K562 (cell line): ENCODE results near the gene TSHB. TPM values are rescaled to one million over a fixed set of nuclear protein-coding genes. Genes with fewer than 3 reads are reported as not detected.

Experiments used
- ATAC-seq: fragments of 200-7000 bp; cut with Tn5 transposase; 3 replicates; pipeline ENCODE4 v1.9.1; 2020; ENCODE audit warnings: moderate library complexity
- BruUV-seq: library from RNA; stranded (reverse); fragments of 400-500 nt; replicated peaks from 2 replicates; lab custom pipeline; 2021; lab: Mats Ljungman, UMichigan
- CTCF ChIA-PET: fragments of 300-600 bp; formaldehyde crosslinking; extraction: SDS; loops from one replicate; lab custom pipeline; 2021; ENCODE audit warnings: low intra/inter-chr PET ratio; lab: Yijun Ruan, JAX
- POLR2A ChIA-PET: fragments of 300-600, 350-650 bp; sonication (Branson Sonifier 250); formaldehyde crosslinking; extraction: SDS; loops from one replicate; lab custom pipeline; 2021; ENCODE audit warnings: antibody characterized with exemption, inconsistent platforms; lab: Yijun Ruan, JAX
- DNase-seq, 4 experiments: peaks; one replicate each; pipeline versions ENCODE4 v3.0.0 to v3.0.0-alpha.2; 2011 to 2018; ENCODE audit warnings: low spot score in 3 of 4, mixed read lengths in 3 of 4; ENCODE audit errors: extremely low read depth in 1 of 4
- FAIRE-seq: peaks from 2 replicates; lab custom pipeline; 2011; peaks lifted over from hg19 to GRCh38; lab: Jason Lieb, UNC
- H2AFZ ChIP-seq: 2 replicates; pipeline ENCODE4 v1.6.0; 2011; ENCODE audit warnings: low read depth, low read length, control low read depth, inconsistent platforms
- H3K27ac ChIP-seq: fragments of 200-600 bp; 3 replicates; pipeline ENCODE4 v1.8.0; 2011; ENCODE audit warnings: low read depth, mild to moderate bottlenecking, control low read depth, inconsistent platforms, low read length, moderate library complexity, mixed read lengths; ENCODE audit errors: extremely low read depth
- H3K27me3 ChIP-seq, 2 experiments: fragments of 300-600 bp in 1 of 2; 2 replicates in 1 of 2; 3 replicates in 1 of 2; pipeline versions ENCODE4 v1.6.0 to v1.8.0; 2011; ENCODE audit warnings: inconsistent platforms in 2 of 2, low read length in 2 of 2, mild to moderate bottlenecking in 1 of 2, mixed read lengths in 1 of 2, moderate library complexity in 1 of 2; ENCODE audit not compliant: control insufficient read depth in 2 of 2, insufficient read depth in 2 of 2
- H3K36me3 ChIP-seq: fragments of 300-600 bp; 3 replicates; pipeline ENCODE4 v1.8.0; 2011; ENCODE audit warnings: mild to moderate bottlenecking, low read length, inconsistent platforms; ENCODE audit not compliant: control insufficient read depth, insufficient read depth
- H3K4me1 ChIP-seq, 2 experiments: fragments of 200-600 bp in 1 of 2; replicated peaks in 1 of 2; 2 replicates in 1 of 2; 3 replicates in 1 of 2; pipeline versions ENCODE4 v1.5.1 to v1.8.0; 2011; ENCODE audit warnings: inconsistent platforms in 2 of 2, low read length in 2 of 2, mild to moderate bottlenecking in 1 of 2, mixed read lengths in 1 of 2, moderate library complexity in 1 of 2; ENCODE audit not compliant: control insufficient read depth in 2 of 2, insufficient read depth in 2 of 2
- H3K4me2 ChIP-seq: 2 replicates; pipeline ENCODE4 v1.6.1; 2011; ENCODE audit warnings: low read length, control low read depth, inconsistent platforms, mixed read lengths; ENCODE audit not compliant: insufficient read depth
- H3K4me3 ChIP-seq: fragments of 200-600 bp; sonication (generic), shearing (Covaris generic); 2 replicates; pipeline ENCODE4 v1.5.1; 2016; ENCODE audit warnings: control low read depth, inconsistent platforms
- H3K79me2 ChIP-seq: fragments of 200-600 bp; 3 replicates; pipeline ENCODE4 v1.8.0; 2011; ENCODE audit warnings: low read length, inconsistent platforms; ENCODE audit not compliant: control insufficient read depth, insufficient read depth
- H3K9ac ChIP-seq, 2 experiments: 2 replicates each; pipeline versions ENCODE4 v1.6.0 to v1.6.1; 2011; ENCODE audit warnings: low read depth in 2 of 2, low read length in 2 of 2, control low read depth in 1 of 2, inconsistent platforms in 1 of 2, mild to moderate bottlenecking in 1 of 2, mixed read lengths in 1 of 2; ENCODE audit not compliant: insufficient read depth in 1 of 2
- H3K9me1 ChIP-seq: one replicate; pipeline ENCODE4 v1.6.0; 2011; ENCODE audit warnings: inconsistent platforms, mild to moderate bottlenecking, low read length, moderate library complexity; ENCODE audit not compliant: control insufficient read depth, insufficient read depth
- H3K9me3 ChIP-seq: replicated peaks from 2 replicates; pipeline ENCODE4 v1.5.1; 2011; ENCODE audit warnings: low read depth, low read length, inconsistent platforms; ENCODE audit not compliant: control insufficient read depth, insufficient read depth
- H4K20me1 ChIP-seq: replicated peaks from 2 replicates; pipeline ENCODE4 v1.6.1; 2011; ENCODE audit warnings: low read length, inconsistent platforms, mixed read lengths; ENCODE audit not compliant: control insufficient read depth, insufficient read depth
- CC2D1A ChIP-seq: fragments of 450-650 bp; IDR thresholded peaks from 2 replicates; pipeline ENCODE4 v1.6.1; 2017; ENCODE audit warnings: mild to moderate bottlenecking
- JUNB ChIP-seq: fragments of 450-650 bp; formaldehyde crosslinking; conservative IDR thresholded peaks from 2 replicates; pipeline ENCODE4 v1.4.0; 2020; ENCODE audit warnings: mild to moderate bottlenecking
- MCM5 ChIP-seq: fragments of 450-650 bp; IDR thresholded peaks from 2 replicates; pipeline ENCODE4 v1.6.1; 2016; ENCODE audit warnings: low read depth
- TSC22D4 ChIP-seq: fragments of 450-650 bp; IDR thresholded peaks from 2 replicates; pipeline ENCODE4 v1.6.1; 2016; ENCODE audit warnings: missing genetic modification characterization, missing biosample characterization, control low read depth
- ZNF174 ChIP-seq: fragments of 250-450 bp; sonication (Bioruptor Pico); IDR thresholded peaks from 2 replicates; pipeline ENCODE4 v1.4.0; 2020; ENCODE audit warnings: mild to moderate bottlenecking
- ZNF212 ChIP-seq: fragments of 450-650 bp; formaldehyde crosslinking; IDR thresholded peaks from 2 replicates; pipeline ENCODE4 v1.4.0; 2020; ENCODE audit warnings: mild to moderate bottlenecking
- ZNF717 ChIP-seq: fragments of 250-450 bp; sonication (Bioruptor Pico); IDR thresholded peaks from 2 replicates; pipeline ENCODE4 v1.5.0; 2021
- WGBS: fragments of 100-300 bp; shearing (Covaris generic); methylation state at CpG from one replicate; pipeline ENCODE4 v1.1.6; 2016; ENCODE audit warnings: low coverage, mixed read lengths; ENCODE audit not compliant: insufficient coverage; ENCODE audit errors: missing lambda C conversion rate; 5-methylcytosine and 5-hydroxymethylcytosine counted together
- in situ Hi-C: fragments of 300-500 bp; cut with MboI; formaldehyde crosslinking; loops from 4 replicates; pipeline ENCODE4 v1.15.0; 2018; ENCODE audit warnings: inconsistent platforms, mixed read lengths
- intact Hi-C: fragments of 100-400 bp; cut with micrococcal nuclease; formaldehyde crosslinking; loops from 2 replicates; pipeline ENCODE4 v1.14.2; 2022
- polyA plus RNA-seq, 8 experiments: library from polyadenylated mRNA; depleted of rRNA in 4 of 8; stranded (reverse) in 5 of 8; unstranded in 3 of 8; fragments of >200 nt; fragmentation: Nextera tagmentation in 2 of 8; fragmentation: Illumina TruSeq in 1 of 8; extraction: Ambion mirVana in 2 of 8; extraction: Trizol in 1 of 8; gene quantifications; 2 replicates each; pipeline versions ENCODE4 v1.2.1 to v1.2.3, GENCODE V29; 2011 to 2014; ENCODE audit warnings: inconsistent platforms in 1 of 8, missing spikeins in 1 of 8
- total RNA-seq, 7 experiments: library from RNA; depleted of rRNA in 6 of 7; stranded (reverse); fragments of >200 nt in 6 of 7; fragmentation: Illumina TruSeq in 2 of 7; extraction: Trizol in 2 of 7; gene quantifications; 2 replicates each; pipeline versions ENCODE4 v1.2.1 to v1.2.3, GENCODE V29; 2011 to 2021; ENCODE audit warnings: low replicate concordance in 1 of 7
- TF ChIP-seq, protein P1 (sequence below): fragments of 250-450 bp; sonication (Bioruptor Pico); IDR thresholded peaks from 2 replicates; pipeline ENCODE4 v1.8.0; 2021; ENCODE audit warnings: moderate library complexity, mild to moderate bottlenecking, inconsistent platforms
- TF ChIP-seq, protein P2 (sequence below): fragments of 150-350 bp; IDR thresholded peaks from 2 replicates; pipeline ENCODE4 v1.6.1; 2014; ENCODE audit warnings: low read depth, mild to moderate bottlenecking, low read length, borderline replicate concordance
- TF ChIP-seq, protein P3 (sequence below): fragments of 450-650 bp; IDR thresholded peaks from 2 replicates; pipeline ENCODE4 v1.6.1; 2016; ENCODE audit warnings: mild to moderate bottlenecking

Gene TSHB
- total and polyA plus RNA-seq, 9 of the 15 experiments (the other 6 are each of a cell fraction or from before 2014, with no cell fraction given) = not detected

DNA sequence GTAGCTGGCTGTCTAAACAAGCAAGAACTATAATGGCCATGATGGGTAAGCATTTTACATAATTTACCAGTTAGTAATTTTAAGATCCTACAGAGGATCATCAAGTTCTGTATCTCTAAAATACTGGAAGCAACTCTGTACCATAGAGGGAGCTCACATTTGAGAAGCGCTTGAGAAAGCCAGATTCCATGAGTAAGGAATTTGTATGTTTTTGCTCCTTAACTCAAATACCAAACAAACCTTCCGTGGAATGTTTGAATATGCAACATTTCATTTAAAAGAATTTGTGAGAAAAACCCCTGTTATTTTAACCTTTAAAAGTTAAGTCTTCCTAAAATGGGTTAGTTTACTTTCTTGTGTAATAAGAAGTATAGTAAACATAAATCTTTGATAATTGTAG is 2.0 kb downstream of the TSHB start:
- no peaks in the 10 kb centered on the region for H4K20me1 ChIP-seq
- in situ Hi-C loops = no loop called here
- no peak for ATAC-seq
- FAIRE-seq = no peak
- no peak overlapping the region for H2AFZ ChIP-seq
- no TSS peak for BruUV-seq
- TF ChIP-seq, protein P1, sequence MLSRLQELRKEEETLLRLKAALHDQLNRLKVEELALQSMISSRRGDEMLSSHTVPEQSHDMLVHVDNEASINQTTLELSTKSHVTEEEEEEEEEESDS (CRISPR knock-in tag) = no peak
- TF ChIP-seq ZNF717 (CRISPR knock-in tag) = no peak
- TF ChIP-seq CC2D1A = no peak
- TF ChIP-seq MCM5 = no peak
- TF ChIP-seq ZNF174 (CRISPR knock-in tag) = no peak
- TF ChIP-seq, protein P2, sequence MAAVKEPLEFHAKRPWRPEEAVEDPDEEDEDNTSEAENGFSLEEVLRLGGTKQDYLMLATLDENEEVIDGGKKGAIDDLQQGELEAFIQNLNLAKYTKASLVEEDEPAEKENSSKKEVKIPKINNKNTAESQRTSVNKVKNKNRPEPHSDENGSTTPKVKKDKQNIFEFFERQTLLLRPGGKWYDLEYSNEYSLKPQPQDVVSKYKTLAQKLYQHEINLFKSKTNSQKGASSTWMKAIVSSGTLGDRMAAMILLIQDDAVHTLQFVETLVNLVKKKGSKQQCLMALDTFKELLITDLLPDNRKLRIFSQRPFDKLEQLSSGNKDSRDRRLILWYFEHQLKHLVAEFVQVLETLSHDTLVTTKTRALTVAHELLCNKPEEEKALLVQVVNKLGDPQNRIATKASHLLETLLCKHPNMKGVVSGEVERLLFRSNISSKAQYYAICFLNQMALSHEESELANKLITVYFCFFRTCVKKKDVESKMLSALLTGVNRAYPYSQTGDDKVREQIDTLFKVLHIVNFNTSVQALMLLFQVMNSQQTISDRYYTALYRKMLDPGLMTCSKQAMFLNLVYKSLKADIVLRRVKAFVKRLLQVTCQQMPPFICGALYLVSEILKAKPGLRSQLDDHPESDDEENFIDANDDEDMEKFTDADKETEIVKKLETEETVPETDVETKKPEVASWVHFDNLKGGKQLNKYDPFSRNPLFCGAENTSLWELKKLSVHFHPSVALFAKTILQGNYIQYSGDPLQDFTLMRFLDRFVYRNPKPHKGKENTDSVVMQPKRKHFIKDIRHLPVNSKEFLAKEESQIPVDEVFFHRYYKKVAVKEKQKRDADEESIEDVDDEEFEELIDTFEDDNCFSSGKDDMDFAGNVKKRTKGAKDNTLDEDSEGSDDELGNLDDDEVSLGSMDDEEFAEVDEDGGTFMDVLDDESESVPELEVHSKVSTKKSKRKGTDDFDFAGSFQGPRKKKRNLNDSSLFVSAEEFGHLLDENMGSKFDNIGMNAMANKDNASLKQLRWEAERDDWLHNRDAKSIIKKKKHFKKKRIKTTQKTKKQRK = no peak
- no peak for TF ChIP-seq JUNB (CRISPR knock-in tag)
- no peak for TF ChIP-seq TSC22D4 (tag)
- no peak for TF ChIP-seq ZNF212
- TF ChIP-seq, protein P3, sequence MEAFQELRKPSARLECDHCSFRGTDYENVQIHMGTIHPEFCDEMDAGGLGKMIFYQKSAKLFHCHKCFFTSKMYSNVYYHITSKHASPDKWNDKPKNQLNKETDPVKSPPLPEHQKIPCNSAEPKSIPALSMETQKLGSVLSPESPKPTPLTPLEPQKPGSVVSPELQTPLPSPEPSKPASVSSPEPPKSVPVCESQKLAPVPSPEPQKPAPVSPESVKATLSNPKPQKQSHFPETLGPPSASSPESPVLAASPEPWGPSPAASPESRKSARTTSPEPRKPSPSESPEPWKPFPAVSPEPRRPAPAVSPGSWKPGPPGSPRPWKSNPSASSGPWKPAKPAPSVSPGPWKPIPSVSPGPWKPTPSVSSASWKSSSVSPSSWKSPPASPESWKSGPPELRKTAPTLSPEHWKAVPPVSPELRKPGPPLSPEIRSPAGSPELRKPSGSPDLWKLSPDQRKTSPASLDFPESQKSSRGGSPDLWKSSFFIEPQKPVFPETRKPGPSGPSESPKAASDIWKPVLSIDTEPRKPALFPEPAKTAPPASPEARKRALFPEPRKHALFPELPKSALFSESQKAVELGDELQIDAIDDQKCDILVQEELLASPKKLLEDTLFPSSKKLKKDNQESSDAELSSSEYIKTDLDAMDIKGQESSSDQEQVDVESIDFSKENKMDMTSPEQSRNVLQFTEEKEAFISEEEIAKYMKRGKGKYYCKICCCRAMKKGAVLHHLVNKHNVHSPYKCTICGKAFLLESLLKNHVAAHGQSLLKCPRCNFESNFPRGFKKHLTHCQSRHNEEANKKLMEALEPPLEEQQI = no peak
- intact Hi-C loops = no loop called here
- ChIA-PET CTCF (no interaction called here), POLR2A (no interaction called here)
- DNase-seq = no peak
- H3K4me1 ChIP-seq = no peaks in the 10 kb centered on the region
- no peaks in the 10 kb centered on the region for H3K27me3 ChIP-seq
- no peaks in the 10 kb centered on the region for H3K79me2 ChIP-seq
- no peak overlapping the region for H3K4me3 ChIP-seq
- no peaks in the 10 kb centered on the region for H3K36me3 ChIP-seq
- no peaks in the 10 kb centered on the region for H3K9me3 ChIP-seq
- H3K9me1 ChIP-seq = no peaks in the 10 kb centered on the region
- no peak overlapping the region for H3K4me2 ChIP-seq
- H3K27ac ChIP-seq = no peak overlapping the region
- 0% methylated on average over 2 of the region's 2 CpGs for WGBS
- no peak overlapping the region for H3K9ac ChIP-seq
